ENCODE measurements around the gene PPAN. TPM values are rescaled to one million over a fixed set of nuclear protein-coding genes. Genes with fewer than 3 reads are reported as not detected.

The PPAN gene, protein sequence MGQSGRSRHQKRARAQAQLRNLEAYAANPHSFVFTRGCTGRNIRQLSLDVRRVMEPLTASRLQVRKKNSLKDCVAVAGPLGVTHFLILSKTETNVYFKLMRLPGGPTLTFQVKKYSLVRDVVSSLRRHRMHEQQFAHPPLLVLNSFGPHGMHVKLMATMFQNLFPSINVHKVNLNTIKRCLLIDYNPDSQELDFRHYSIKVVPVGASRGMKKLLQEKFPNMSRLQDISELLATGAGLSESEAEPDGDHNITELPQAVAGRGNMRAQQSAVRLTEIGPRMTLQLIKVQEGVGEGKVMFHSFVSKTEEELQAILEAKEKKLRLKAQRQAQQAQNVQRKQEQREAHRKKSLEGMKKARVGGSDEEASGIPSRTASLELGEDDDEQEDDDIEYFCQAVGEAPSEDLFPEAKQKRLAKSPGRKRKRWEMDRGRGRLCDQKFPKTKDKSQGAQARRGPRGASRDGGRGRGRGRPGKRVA
- total RNA-seq (10 to 100 TPM; 17.6 to 43.3 (median 20.7) TPM), polyA plus RNA-seq (10 to 100 TPM; 34.3 to 47.7 TPM)
- long read RNA-seq, donor 1, transcript PPAN-201 (12 exons, 1,657 nt) = major isoform, 67 of 76 reads
- long read RNA-seq, donor 1, partial matches to known transcripts = 0 of 76 reads
- long read RNA-seq, donor 1, other reads (novel, unspliced or antisense) = 6 of 76 reads
- long read RNA-seq, donor 2, transcript PPAN-201 (12 exons, 1,657 nt) = major isoform, 48 of 59 reads
- long read RNA-seq, donor 2, partial matches to known transcripts = 1 of 59 reads
- long read RNA-seq, donor 2, other reads (novel, unspliced or antisense) = 8 of 59 reads
- long read RNA-seq, donor 3, transcript PPAN-201 (12 exons, 1,657 nt) = major isoform, 25 of 28 reads
- long read RNA-seq, donor 3, partial matches to known transcripts = 0 of 28 reads
- long read RNA-seq, donor 3, other reads (novel, unspliced or antisense) = 1 of 28 reads

DNA sequence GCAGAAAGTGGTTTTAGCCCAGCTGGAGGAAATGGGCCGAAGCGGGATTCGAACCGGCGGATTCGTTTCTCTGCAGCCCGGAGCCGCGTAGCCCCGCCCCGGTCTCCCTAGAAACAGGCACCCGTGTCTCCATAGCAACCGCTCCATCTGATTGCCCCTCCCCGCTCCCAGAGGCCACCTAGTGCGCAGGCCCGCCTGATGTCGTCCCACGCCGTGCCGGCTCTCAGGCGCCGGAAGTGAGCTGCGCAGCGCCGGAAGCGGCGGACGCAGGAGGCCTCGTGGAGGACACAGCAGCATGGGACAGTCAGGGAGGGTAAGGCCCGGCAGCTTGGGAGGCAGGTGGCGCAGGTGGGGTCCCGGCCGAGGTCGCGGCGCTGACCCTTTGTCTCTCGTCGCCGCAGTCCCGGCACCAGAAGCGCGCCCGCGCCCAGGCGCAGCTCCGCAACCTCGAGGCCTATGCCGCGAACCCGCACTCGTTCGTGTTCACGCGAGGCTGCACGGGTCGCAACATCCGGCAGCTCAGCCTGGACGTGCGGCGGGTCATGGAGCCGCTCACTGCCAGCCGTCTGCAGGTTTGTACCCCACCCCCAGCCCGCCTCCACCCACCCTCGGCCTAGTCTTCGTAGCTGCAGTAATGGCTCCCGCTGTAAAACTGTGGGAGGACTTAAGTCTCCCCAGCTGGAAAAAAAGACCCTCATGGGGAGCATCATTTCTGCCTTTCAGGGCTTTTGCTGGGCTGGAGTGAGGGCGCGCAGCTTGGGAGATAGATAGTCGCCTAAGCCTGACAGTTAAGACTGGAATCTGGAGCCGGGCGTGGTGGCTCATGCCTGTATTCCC is at the start of gene PPAN:
PPAN (plus strand) TSS at position 263 of the 837 bp plus-strand sequence; CDS start at position 296, 33 bp downstream.
- peak; percentile 96 to 99 (median 98) for ATAC-seq
- H3K4me3 ChIP-seq = peak within 1 kb of the TSS; percentile 54 to 87 (median 79)
- intact Hi-C loops (cut with DNase I) = loop anchor here in 3 of 10 donors (1.0 to 5.0 kb wide), 2 partner anchors 13 to 146 kb away; partner anchors contain the start of genes MRPL4 (in 2 of the 3) and EIF3G (in 1 of the 3)
- no peaks in the 10 kb centered on the region for H3K27me3 ChIP-seq
- peak; percentile 97 to 99 for DNase-seq
- H3K36me3 ChIP-seq = peaks cover 4 to 42% (median 29%) of the 10 kb centered on the region in 9 donors
- 1 to 2% methylated on average over 71 of the region's 71 CpGs for WGBS, 2 donors
- no peaks in the 10 kb centered on the region for H3K9me3 ChIP-seq
- TF ChIP-seq, protein P1, sequence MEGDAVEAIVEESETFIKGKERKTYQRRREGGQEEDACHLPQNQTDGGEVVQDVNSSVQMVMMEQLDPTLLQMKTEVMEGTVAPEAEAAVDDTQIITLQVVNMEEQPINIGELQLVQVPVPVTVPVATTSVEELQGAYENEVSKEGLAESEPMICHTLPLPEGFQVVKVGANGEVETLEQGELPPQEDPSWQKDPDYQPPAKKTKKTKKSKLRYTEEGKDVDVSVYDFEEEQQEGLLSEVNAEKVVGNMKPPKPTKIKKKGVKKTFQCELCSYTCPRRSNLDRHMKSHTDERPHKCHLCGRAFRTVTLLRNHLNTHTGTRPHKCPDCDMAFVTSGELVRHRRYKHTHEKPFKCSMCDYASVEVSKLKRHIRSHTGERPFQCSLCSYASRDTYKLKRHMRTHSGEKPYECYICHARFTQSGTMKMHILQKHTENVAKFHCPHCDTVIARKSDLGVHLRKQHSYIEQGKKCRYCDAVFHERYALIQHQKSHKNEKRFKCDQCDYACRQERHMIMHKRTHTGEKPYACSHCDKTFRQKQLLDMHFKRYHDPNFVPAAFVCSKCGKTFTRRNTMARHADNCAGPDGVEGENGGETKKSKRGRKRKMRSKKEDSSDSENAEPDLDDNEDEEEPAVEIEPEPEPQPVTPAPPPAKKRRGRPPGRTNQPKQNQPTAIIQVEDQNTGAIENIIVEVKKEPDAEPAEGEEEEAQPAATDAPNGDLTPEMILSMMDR (IDR thresholded peaks at IDR 0.05) = peak in 2 of 9 donors; percentile 5 to 18
- H3K4me1 ChIP-seq = peaks cover 5 to 52% (median 15%) of the 10 kb centered on the region in 9 donors
- peak within 1 kb of the TSS in 9 of 10 donors; percentile 69 to 88 (median 85) for H3K27ac ChIP-seq

DNA sequence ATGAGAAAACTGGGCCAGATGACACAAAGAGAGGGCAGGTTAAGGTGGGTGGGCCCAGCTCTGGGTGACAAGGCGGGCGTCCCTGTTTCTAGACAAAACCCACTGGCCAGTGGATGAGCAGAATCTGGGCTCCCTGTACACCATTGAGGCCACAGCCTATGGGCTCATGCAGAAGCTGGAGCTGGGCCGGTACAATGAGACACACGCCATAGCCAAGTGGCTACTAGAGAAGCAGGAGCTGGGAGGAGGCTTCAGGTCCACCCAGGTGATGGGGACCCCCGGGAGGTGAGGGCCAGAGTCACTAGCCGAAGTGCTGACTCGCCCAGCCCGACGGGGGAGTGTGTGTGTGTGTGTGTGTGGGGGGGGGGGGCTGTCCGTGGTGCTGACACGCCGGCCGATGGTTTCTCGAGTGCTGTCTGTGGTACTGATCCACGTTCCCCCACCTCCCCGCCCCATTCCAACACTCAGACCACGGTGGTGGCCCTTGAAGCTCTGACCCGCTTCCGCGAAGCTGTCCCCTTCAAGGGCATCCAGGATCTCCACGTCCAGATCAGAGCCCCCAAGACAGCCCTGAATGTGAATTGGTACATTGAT is 44.3 kb upstream of the PPAN start:
- Histone ChIP-seq H3K9me3 (no peaks in the 10 kb centered on the region), H3K4me1 (no peaks in the 10 kb centered on the region), H3K27ac (no peak overlapping the region), H3K27me3 (peaks cover 0 to 69% (median 24%) of the 10 kb centered on the region in 7 donors), H3K36me3 (no peaks in the 10 kb centered on the region), H3K4me3 (no peak overlapping the region)
- TF ChIP-seq, protein P1 (IDR thresholded peaks at IDR 0.05) = no peak
- DNase-seq (no peak), ATAC-seq (no peak)
- 22 to 32% methylated on average over 15 to 21 of the region's 21 CpGs for WGBS, 2 donors
- intact Hi-C loops (cut with DNase I) = no loop called here

DNA sequence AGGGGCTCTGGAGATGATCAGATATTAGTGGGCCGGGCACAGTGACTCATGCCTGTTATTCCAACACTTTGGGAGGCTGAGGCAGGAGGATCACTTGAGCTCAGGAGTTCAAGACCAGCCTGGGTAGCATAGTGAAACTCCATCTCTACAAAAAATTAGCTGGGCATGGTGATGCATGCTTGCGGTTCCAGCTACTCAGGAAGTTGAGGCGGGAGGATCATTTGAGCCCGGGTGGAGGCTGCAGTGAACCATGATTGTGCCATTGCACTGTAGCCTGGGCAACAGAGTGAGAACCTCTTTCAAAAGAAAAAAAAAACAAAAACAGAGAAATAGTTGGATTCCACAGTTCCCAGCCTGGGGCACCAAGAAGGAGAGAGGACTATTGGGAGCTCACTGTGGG is 38.0 kb upstream of the PPAN start:
- intact Hi-C loops (cut with DNase I) = no loop called here
- no peak for ATAC-seq
- H3K36me3 ChIP-seq = no peaks in the 10 kb centered on the region
- peaks cover 0 to 4% (median 0%) of the 10 kb centered on the region in 11 donors for H3K9me3 ChIP-seq
- no peak overlapping the region for H3K4me3 ChIP-seq
- no peaks in the 10 kb centered on the region for H3K4me1 ChIP-seq
- DNase-seq = no peak
- no peak overlapping the region for H3K27ac ChIP-seq
- TF ChIP-seq, protein P1 (IDR thresholded peaks at IDR 0.05) = no peak
- 54 to 60% methylated on average over 4 of the region's 4 CpGs for WGBS, 2 donors
- peaks cover 0 to 40% (median 13%) of the 10 kb centered on the region in 7 donors for H3K27me3 ChIP-seq
